Neural cell (in vitro differentiated cells): ENCODE data around the gene ARHGEF1. TPM values are rescaled to one million over a fixed set of nuclear protein-coding genes. Genes with fewer than 3 reads are reported as not detected.

Experiments
- H2AFZ ChIP-seq: fragments of 200-600, 300-800 bp; sonication (generic), shearing (Covaris generic); 2 replicates; pipeline ENCODE4 v1.6.0; 2014; ENCODE audit warnings: low read depth, mild to moderate bottlenecking, antibody characterized with exemption, low read length, moderate library complexity
- H3F3A ChIP-seq: fragments of 200-600 bp; shearing (Covaris generic); 2 replicates; pipeline ENCODE4 v1.6.1; 2016; ENCODE audit warnings: mild to moderate bottlenecking, moderate library complexity, mixed read lengths, antibody characterized with exemption, low read length; ENCODE audit not compliant: insufficient read depth, poor library complexity, severe bottlenecking
- H3K27ac ChIP-seq: fragments of 200-600, 300-800 bp; sonication (generic), shearing (Covaris generic); 2 replicates; pipeline ENCODE4 v1.5.1; 2014; ENCODE audit warnings: mild to moderate bottlenecking, low read length, moderate library complexity
- H3K27me3 ChIP-seq: fragments of 300-800, 200-600 bp; sonication (generic), shearing (Covaris generic); 2 replicates; pipeline ENCODE4 v1.6.0; 2014; ENCODE audit warnings: mild to moderate bottlenecking, low read depth, low read length, moderate library complexity; ENCODE audit not compliant: insufficient read depth
- H3K36me3 ChIP-seq: fragments of 300-800, 200-600 bp; sonication (generic), shearing (Covaris generic); 2 replicates; pipeline ENCODE4 v1.5.1; 2014; ENCODE audit warnings: mild to moderate bottlenecking, antibody characterized with exemption, low read length, moderate library complexity; ENCODE audit not compliant: insufficient read depth
- H3K4me2 ChIP-seq: fragments of 300-800, 200-600 bp; sonication (generic), shearing (Covaris generic); 2 replicates; pipeline ENCODE4 v1.6.0; 2014; ENCODE audit warnings: mild to moderate bottlenecking, low read length
- H3K4me3 ChIP-seq: fragments of 300-800, 200-600 bp; sonication (generic), shearing (Covaris generic); 2 replicates; pipeline ENCODE4 v1.5.1; 2014; ENCODE audit warnings: mild to moderate bottlenecking, low read length, moderate library complexity
- H3K79me2 ChIP-seq: fragments of 200-600 bp; shearing (Covaris generic); replicated peaks from 2 replicates; pipeline ENCODE4 v1.6.0; 2014; ENCODE audit warnings: mild to moderate bottlenecking, low read length, moderate library complexity; ENCODE audit not compliant: insufficient read depth
- H3K9ac ChIP-seq: fragments of 300-800, 200-600 bp; sonication (generic), shearing (Covaris generic); 2 replicates; pipeline ENCODE4 v1.6.1; 2016; ENCODE audit warnings: mild to moderate bottlenecking, low read length, mixed read lengths
- H3K9me2 ChIP-seq: fragments of 200-600 bp; shearing (Covaris generic); 2 replicates; pipeline ENCODE4 v1.6.1; 2016; ENCODE audit warnings: mild to moderate bottlenecking, low read length, mixed read lengths; ENCODE audit not compliant: insufficient read depth
- H3K9me3 ChIP-seq: fragments of 200-600, 300-800 bp; sonication (generic), shearing (Covaris generic); 2 replicates; pipeline ENCODE4 v1.6.1; 2016; ENCODE audit warnings: mild to moderate bottlenecking, mixed run types, low read length, moderate library complexity, mixed read lengths
- H4K20me1 ChIP-seq: fragments of 200-600 bp; shearing (Covaris generic); 2 replicates; pipeline ENCODE4 v1.6.1; 2016; ENCODE audit warnings: mild to moderate bottlenecking, mixed run types; ENCODE audit not compliant: insufficient read depth
- EP300 ChIP-seq: fragments of 450-650 bp; conservative IDR thresholded peaks from 2 replicates; pipeline ENCODE4 v1.6.1; 2014; ENCODE audit warnings: antibody characterized with exemption, mild to moderate bottlenecking, moderate library complexity; ENCODE audit not compliant: poor library complexity, severe bottlenecking
- EZH2 ChIP-seq: fragments of 200-600, 300-800 bp; shearing (Covaris generic), sonication (generic); IDR thresholded peaks from 2 replicates; pipeline ENCODE4 v1.6.1; 2014; ENCODE audit warnings: antibody characterized with exemption, low read length, borderline replicate concordance, mild to moderate bottlenecking; ENCODE audit not compliant: insufficient read depth, poor library complexity, severe bottlenecking
- MXI1 ChIP-seq: fragments of 450-650 bp; conservative IDR thresholded peaks from 2 replicates; pipeline ENCODE4 v1.6.1; 2014; ENCODE audit warnings: antibody characterized with exemption, mild to moderate bottlenecking; ENCODE audit not compliant: poor library complexity, severe bottlenecking
- POLR2AphosphoS5 ChIP-seq: IDR thresholded peaks from 2 replicates; pipeline ENCODE4 v1.6.1; 2012
- RAD21 ChIP-seq: fragments of 450-650 bp; conservative IDR thresholded peaks from 2 replicates; pipeline ENCODE4 v1.6.1; 2014; ENCODE audit warnings: antibody characterized with exemption, mild to moderate bottlenecking, moderate library complexity
- REST ChIP-seq: IDR thresholded peaks from 2 replicates; pipeline ENCODE4 v1.6.1; 2012; ENCODE audit warnings: borderline replicate concordance
- SMC3 ChIP-seq: fragments of 450-650 bp; conservative IDR thresholded peaks from 2 replicates; pipeline ENCODE4 v1.6.1; 2014; ENCODE audit warnings: antibody characterized with exemption, mild to moderate bottlenecking, moderate library complexity; ENCODE audit not compliant: poor library complexity
- TAF1 ChIP-seq: IDR thresholded peaks from 2 replicates; pipeline ENCODE4 v1.6.1; 2012; ENCODE audit warnings: low read depth
- polyA plus RNA-seq: library from polyadenylated mRNA; depleted of rRNA; stranded (reverse); fragments of >200 nt; gene quantifications from 2 replicates; pipeline ENCODE4 v1.2.3, GENCODE V29; 2014
- TF ChIP-seq, protein P1 (sequence below): fragments of 450-650 bp; IDR thresholded peaks from 2 replicates; pipeline ENCODE4 v1.5.1; 2014; ENCODE audit warnings: antibody characterized with exemption, mild to moderate bottlenecking, moderate library complexity; ENCODE audit not compliant: poor library complexity, severe bottlenecking

ARHGEF1 gene
- polyA plus RNA-seq, 1 donor from 2014 or later, result 12.0 TPM

DNA sequence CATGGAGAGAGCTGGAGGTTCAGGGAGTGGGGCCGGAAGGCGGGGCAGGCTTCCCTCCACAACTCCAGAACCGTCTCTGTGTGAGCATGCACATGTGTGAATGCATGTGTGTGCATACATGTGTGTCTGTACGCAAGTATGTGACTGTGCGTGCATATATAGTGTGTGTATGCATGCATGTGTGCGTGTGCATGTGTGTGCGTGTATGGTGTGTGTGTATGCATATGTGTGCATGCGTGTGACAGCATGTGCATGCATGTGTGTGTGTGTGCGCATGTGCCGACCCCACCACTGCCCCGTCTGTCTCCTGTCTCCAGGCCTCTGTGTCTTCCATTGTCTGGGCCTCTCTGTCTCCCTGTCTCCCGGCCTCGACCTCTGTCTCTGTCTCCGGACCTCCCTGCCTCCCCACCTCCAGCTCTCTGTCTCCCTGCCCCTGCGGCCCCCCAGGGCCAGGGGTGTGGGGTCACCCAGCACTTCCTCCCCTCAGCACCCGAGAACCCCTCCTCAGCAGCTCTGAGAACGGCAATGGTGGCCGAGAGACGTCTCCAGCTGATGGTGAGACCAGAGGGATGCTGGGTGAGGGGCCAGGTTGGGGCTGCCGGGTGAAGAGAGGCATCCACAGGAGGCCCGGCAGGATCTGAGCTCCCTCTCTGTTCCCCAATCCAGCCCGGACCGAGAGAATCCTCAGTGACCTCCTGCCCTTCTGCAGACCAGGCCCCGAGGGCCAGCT, 22.5 kb downstream of the ARHGEF1 start:
- no peaks in the 10 kb centered on the region for H3K79me2 ChIP-seq
- H3K9ac ChIP-seq, result no peak overlapping the region
- no peak overlapping the region for H3K4me3 ChIP-seq
- no peaks in the 10 kb centered on the region for H3K36me3 ChIP-seq
- no peaks in the 10 kb centered on the region for H3K9me2 ChIP-seq
- H2AFZ ChIP-seq, result no peak overlapping the region
- no peaks in the 10 kb centered on the region for H3F3A ChIP-seq
- H3K9me3 ChIP-seq, result no peaks in the 10 kb centered on the region
- no peak overlapping the region for H3K27ac ChIP-seq
- no peaks in the 10 kb centered on the region for H3K27me3 ChIP-seq
- no peak for TF ChIP-seq REST
- no peak overlapping the region for H3K4me2 ChIP-seq
- H4K20me1 ChIP-seq, result no peaks in the 10 kb centered on the region

GRCh38 chr19:41906271-41906670, 23.3 kb downstream of the ARHGEF1 start:
- Histone ChIP-seq H3K9me3 (no peaks in the 10 kb centered on the region), H3K27me3 (peaks cover 8% of the 10 kb centered on the region), H4K20me1 (no peaks in the 10 kb centered on the region), H3K9ac (no peak overlapping the region), H3F3A (no peaks in the 10 kb centered on the region), H3K79me2 (no peaks in the 10 kb centered on the region), H3K4me2 (no peak overlapping the region), H3K9me2 (no peaks in the 10 kb centered on the region), H3K27ac (no peak overlapping the region), H2AFZ (no peak overlapping the region), H3K4me3 (no peak overlapping the region), H3K36me3 (no peaks in the 10 kb centered on the region)
- no peak for TF ChIP-seq TAF1
- TF ChIP-seq, protein P1, sequence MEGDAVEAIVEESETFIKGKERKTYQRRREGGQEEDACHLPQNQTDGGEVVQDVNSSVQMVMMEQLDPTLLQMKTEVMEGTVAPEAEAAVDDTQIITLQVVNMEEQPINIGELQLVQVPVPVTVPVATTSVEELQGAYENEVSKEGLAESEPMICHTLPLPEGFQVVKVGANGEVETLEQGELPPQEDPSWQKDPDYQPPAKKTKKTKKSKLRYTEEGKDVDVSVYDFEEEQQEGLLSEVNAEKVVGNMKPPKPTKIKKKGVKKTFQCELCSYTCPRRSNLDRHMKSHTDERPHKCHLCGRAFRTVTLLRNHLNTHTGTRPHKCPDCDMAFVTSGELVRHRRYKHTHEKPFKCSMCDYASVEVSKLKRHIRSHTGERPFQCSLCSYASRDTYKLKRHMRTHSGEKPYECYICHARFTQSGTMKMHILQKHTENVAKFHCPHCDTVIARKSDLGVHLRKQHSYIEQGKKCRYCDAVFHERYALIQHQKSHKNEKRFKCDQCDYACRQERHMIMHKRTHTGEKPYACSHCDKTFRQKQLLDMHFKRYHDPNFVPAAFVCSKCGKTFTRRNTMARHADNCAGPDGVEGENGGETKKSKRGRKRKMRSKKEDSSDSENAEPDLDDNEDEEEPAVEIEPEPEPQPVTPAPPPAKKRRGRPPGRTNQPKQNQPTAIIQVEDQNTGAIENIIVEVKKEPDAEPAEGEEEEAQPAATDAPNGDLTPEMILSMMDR, result no peak
- no peak for TF ChIP-seq EZH2
- TF ChIP-seq RAD21, result no peak
- TF ChIP-seq MXI1, result no peak
- no peak for TF ChIP-seq EP300
- no peak for TF ChIP-seq SMC3
- TF ChIP-seq REST, result no peak
- no peak for TF ChIP-seq POLR2AphosphoS5
